HCT116 (cell line): ENCODE measurements around the gene RGMB.

Experiments
- EZH2 ChIP-seq: fragments of 200-600 bp; sonication (generic); IDR thresholded peaks from 2 replicates; pipeline ENCODE4 v1.6.1; 2017; ENCODE audit warnings: antibody characterized with exemption, mixed run types
- EZH2phosphoT487 ChIP-seq: fragments of 200-600 bp; IDR thresholded peaks from 2 replicates; pipeline ENCODE4 v1.6.1; 2018; ENCODE audit warnings: antibody characterized with exemption, borderline replicate concordance
- POLR2A ChIP-seq: IDR thresholded peaks from 2 replicates; pipeline ENCODE4 v1.7.0; 2011; ENCODE audit warnings: borderline replicate concordance; ENCODE audit not compliant: insufficient read depth, insufficient read length; ENCODE audit errors: extremely low read depth
- RAD21 ChIP-seq: IDR thresholded peaks from 2 replicates; pipeline ENCODE4 v1.6.1; 2012; ENCODE audit warnings: low read depth, mild to moderate bottlenecking
- SIN3A ChIP-seq: IDR thresholded peaks from 2 replicates; pipeline ENCODE4 v1.6.1; 2012; ENCODE audit warnings: low read depth
- TF ChIP-seq, protein P1 (sequence below), 3 experiments: fragments of 200-600 bp in 1 of 3; sonication (generic) in 1 of 3; IDR thresholded peaks in 2 of 3; conservative IDR thresholded peaks in 1 of 3; 2 replicates each; pipeline ENCODE4 v1.5.1; 2012 to 2017; ENCODE audit warnings: low read depth in 2 of 3, low read length in 2 of 3, antibody characterized with exemption in 1 of 3, borderline replicate concordance in 1 of 3, control low read depth in 1 of 3, mild to moderate bottlenecking in 1 of 3, mixed read lengths in 1 of 3, mixed run types in 1 of 3, moderate library complexity in 1 of 3; ENCODE audit not compliant: insufficient read depth in 1 of 3

DNA sequence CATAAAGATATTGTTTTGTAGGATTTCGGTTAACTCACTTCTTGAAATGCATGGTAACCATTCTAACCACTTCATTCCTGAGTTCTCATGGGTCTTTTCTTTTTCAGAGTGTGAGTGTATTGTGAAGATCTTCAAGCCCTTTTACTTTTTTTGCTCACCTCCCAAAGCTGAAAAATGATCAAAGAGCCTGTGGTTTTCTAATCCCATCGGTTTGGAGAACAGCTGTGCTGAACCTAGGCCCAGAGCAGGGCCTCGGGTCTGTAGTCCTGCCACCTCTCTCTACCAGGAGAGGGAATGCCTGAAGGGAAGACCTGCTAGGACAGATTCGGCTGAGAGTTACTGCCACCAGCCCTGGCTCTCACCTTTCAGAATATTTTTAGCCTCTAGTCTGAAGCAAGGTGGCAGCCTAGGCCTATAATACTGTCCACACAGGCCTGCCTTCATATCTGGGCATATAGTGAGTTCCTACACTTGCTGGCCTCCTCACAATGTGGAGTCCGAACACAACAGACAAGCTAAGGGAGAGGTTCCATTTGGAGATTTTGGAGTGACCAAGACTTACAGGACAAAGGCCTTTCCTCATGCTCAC is 13.8 kb downstream of the RGMB start:
- TF ChIP-seq POLR2A (no peak), EZH2phosphoT487 (no peak), EZH2 (no peak), SIN3A (no peak), RAD21 (no peak)
- TF ChIP-seq, protein P1, sequence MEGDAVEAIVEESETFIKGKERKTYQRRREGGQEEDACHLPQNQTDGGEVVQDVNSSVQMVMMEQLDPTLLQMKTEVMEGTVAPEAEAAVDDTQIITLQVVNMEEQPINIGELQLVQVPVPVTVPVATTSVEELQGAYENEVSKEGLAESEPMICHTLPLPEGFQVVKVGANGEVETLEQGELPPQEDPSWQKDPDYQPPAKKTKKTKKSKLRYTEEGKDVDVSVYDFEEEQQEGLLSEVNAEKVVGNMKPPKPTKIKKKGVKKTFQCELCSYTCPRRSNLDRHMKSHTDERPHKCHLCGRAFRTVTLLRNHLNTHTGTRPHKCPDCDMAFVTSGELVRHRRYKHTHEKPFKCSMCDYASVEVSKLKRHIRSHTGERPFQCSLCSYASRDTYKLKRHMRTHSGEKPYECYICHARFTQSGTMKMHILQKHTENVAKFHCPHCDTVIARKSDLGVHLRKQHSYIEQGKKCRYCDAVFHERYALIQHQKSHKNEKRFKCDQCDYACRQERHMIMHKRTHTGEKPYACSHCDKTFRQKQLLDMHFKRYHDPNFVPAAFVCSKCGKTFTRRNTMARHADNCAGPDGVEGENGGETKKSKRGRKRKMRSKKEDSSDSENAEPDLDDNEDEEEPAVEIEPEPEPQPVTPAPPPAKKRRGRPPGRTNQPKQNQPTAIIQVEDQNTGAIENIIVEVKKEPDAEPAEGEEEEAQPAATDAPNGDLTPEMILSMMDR (IDR thresholded peaks at IDR 0.05 in 2 of 3, conservative IDR thresholded peaks at IDR 0.05 in 1 of 3; ENCODE audit: borderline replicate concordance in 1 of 3, insufficient read depth in 1 of 3, low read depth in 2 of 3, low read length in 2 of 3) = no peak
